Brain pericyte (primary cell): ENCODE measurements around the gene CDH4.
"Not testable (repeated sequence)": the region's sequence is repeated elsewhere in the genome, so short reads cannot be mapped to it uniquely, and the experiment has no call there.

Experiments used
- DNase-seq: peaks from one replicate; pipeline ENCODE4 v3.0.0-alpha.2; 2012; ENCODE audit warnings: low read depth, low spot score

CDH4 gene

GRCh38 chr20:61971595-61971994 lies 719.5 kb downstream of the CDH4 start:
- not testable (repeated sequence) for DNase-seq

GRCh38 chr20:61972636-61973508 lies 720.8 kb downstream of the CDH4 start:
- no peak for DNase-seq

GRCh38 chr20:61973515-61974356 lies 721.7 kb downstream of the CDH4 start:
- DNase-seq, result no peak

- DNase-seq, result no peak
Measured at GRCh38 chr20:61974357-61974665, 722.2 kb downstream of the CDH4 start.

- no peak for DNase-seq
Measured at GRCh38 chr20:61975407-61976129, 723.5 kb downstream of the CDH4 start.

- no peak for DNase-seq
Measured at GRCh38 chr20:61976263-61976643, 724.2 kb downstream of the CDH4 start.

- DNase-seq, result no peak
Measured at GRCh38 chr20:61976644-61977418, 724.8 kb downstream of the CDH4 start.

- DNase-seq, result no peak
Measured at GRCh38 chr20:61977419-61977786, 725.3 kb downstream of the CDH4 start.

GRCh38 chr20:61978491-61978890 lies 726.4 kb downstream of the CDH4 start:
- DNase-seq, result no peak

- no peak for DNase-seq
Measured at GRCh38 chr20:61979090-61979489, 727.0 kb downstream of the CDH4 start.

- DNase-seq, result no peak
Measured at GRCh38 chr20:61979701-61980635, 727.9 kb downstream of the CDH4 start.

- no peak for DNase-seq
Measured at GRCh38 chr20:61980647-61981583, 728.9 kb downstream of the CDH4 start.

- not testable (repeated sequence) for DNase-seq
Measured at GRCh38 chr20:61981691-61982090, 729.6 kb downstream of the CDH4 start.

- DNase-seq, result no peak
Measured at GRCh38 chr20:61982191-61982950, 730.3 kb downstream of the CDH4 start.

GRCh38 chr20:61982951-61983315 lies 730.9 kb downstream of the CDH4 start:
- DNase-seq, result no peak

- no peak for DNase-seq
Measured at GRCh38 chr20:61983965-61984364, 731.9 kb downstream of the CDH4 start.

GRCh38 chr20:61984431-61984830 lies 732.4 kb downstream of the CDH4 start:
- not testable (repeated sequence) for DNase-seq

GRCh38 chr20:61985096-61985495 lies 733.0 kb downstream of the CDH4 start:
- DNase-seq, result no peak
